HepG2 (cell line): ENCODE data around the gene CDIP1. TPM values are rescaled to one million over a fixed set of nuclear protein-coding genes. Genes with fewer than 3 reads are reported as not detected.

Experiments
- CEBPG ChIP-seq: IDR thresholded peaks from 2 replicates; pipeline ENCODE4 v1.6.1; 2016
- CREBL2 ChIP-seq: sonication (generic); formaldehyde crosslinking; IDR thresholded peaks from 2 replicates; pipeline ENCODE4 v1.8.1; 2023; ENCODE audit warnings: missing genetic modification reagents, mild to moderate bottlenecking, borderline replicate concordance
- DNMT3B ChIP-seq: conservative IDR thresholded peaks from 2 replicates; pipeline ENCODE4 v1.6.1; 2016; ENCODE audit warnings: missing biosample characterization, control low read depth
- EHMT2 ChIP-seq: fragments of 200-600 bp; sonication (generic); IDR thresholded peaks from 2 replicates; pipeline ENCODE4 v1.7.0; 2017; ENCODE audit warnings: antibody characterized with exemption, low read depth, low read length, borderline replicate concordance
- FIP1L1 ChIP-seq: fragments of 200-400 bp; formaldehyde crosslinking; IDR thresholded peaks from 2 replicates; pipeline ENCODE4 v1.6.1; 2018; ENCODE audit warnings: low read depth, mild to moderate bottlenecking, low read length, moderate library complexity, borderline replicate concordance; ENCODE audit not compliant: insufficient read depth
- HDAC6 ChIP-seq: fragments of 200-600 bp; sonication (generic); IDR thresholded peaks from 2 replicates; pipeline ENCODE4 v1.7.0; 2017; ENCODE audit warnings: mild to moderate bottlenecking, antibody characterized with exemption, low read length, low read depth
- HMGA1 ChIP-seq: sonication (generic); formaldehyde crosslinking; conservative IDR thresholded peaks from 2 replicates; pipeline ENCODE4 v1.4.0; 2020; ENCODE audit warnings: missing genetic modification reagents
- KLF12 ChIP-seq: sonication (generic); formaldehyde crosslinking; IDR thresholded peaks from 2 replicates; pipeline ENCODE4 v1.4.0; 2020; ENCODE audit warnings: missing genetic modification reagents, borderline replicate concordance
- KMT2A ChIP-seq: sonication (generic); formaldehyde crosslinking; IDR thresholded peaks from 2 replicates; pipeline ENCODE4 v1.4.0; 2020; ENCODE audit warnings: missing genetic modification reagents
- MED1 ChIP-seq: sonication (generic); formaldehyde crosslinking; IDR thresholded peaks from 2 replicates; pipeline ENCODE4 v1.4.0; 2020; ENCODE audit warnings: missing genetic modification reagents
- TCF7L2 ChIP-seq: IDR thresholded peaks from 2 replicates; pipeline ENCODE4 v1.6.1; 2011; ENCODE audit warnings: mild to moderate bottlenecking, low read depth, low read length, moderate library complexity
- TP53 ChIP-seq: sonication (generic); formaldehyde crosslinking; conservative IDR thresholded peaks from 2 replicates; pipeline ENCODE4 v1.4.0; 2020; ENCODE audit warnings: missing genetic modification reagents
- TRAFD1 ChIP-seq: sonication (generic); formaldehyde crosslinking; IDR thresholded peaks from 2 replicates; pipeline ENCODE4 v1.5.1; 2020; ENCODE audit warnings: missing genetic modification reagents, mild to moderate bottlenecking, borderline replicate concordance
- YEATS4 ChIP-seq: sonication (generic); formaldehyde crosslinking; IDR thresholded peaks from 2 replicates; pipeline ENCODE4 v1.4.0; 2020; ENCODE audit warnings: missing genetic modification reagents, borderline replicate concordance
- ZHX2 ChIP-seq, 2 experiments: sonication (generic) in 1 of 2; formaldehyde crosslinking in 1 of 2; IDR thresholded peaks; 2 replicates each; pipeline versions ENCODE4 v1.6.1 to v1.9.0; 2014 to 2022; ENCODE audit warnings: antibody characterized with exemption in 1 of 2, borderline replicate concordance in 1 of 2, inconsistent platforms in 1 of 2, low read depth in 1 of 2, missing genetic modification reagents in 1 of 2
- ZNF354B ChIP-seq: sonication (generic); formaldehyde crosslinking; IDR thresholded peaks from 2 replicates; pipeline ENCODE4 v1.8.0; 2022; ENCODE audit warnings: mild to moderate bottlenecking, missing genetic modification reagents
- ZNF382 ChIP-seq: sonication (generic); formaldehyde crosslinking; IDR thresholded peaks from 2 replicates; pipeline ENCODE4 v1.5.0; 2020; ENCODE audit warnings: missing genetic modification reagents, mild to moderate bottlenecking, borderline replicate concordance
- polyA plus RNA-seq, 8 experiments: library from polyadenylated mRNA; depleted of rRNA in 3 of 8; stranded (reverse) in 7 of 8; unstranded in 1 of 8; fragments of >200 nt; fragmentation: Illumina TruSeq in 4 of 8; extraction: Trizol in 4 of 8; gene quantifications; 2 replicates each; pipeline versions ENCODE4 v1.2.1 to v1.2.3, GENCODE V29; 2011 to 2016; ENCODE audit warnings: low read depth in 4 of 8, missing spikeins in 1 of 8, mixed read lengths in 1 of 8; ENCODE audit not compliant: insufficient read depth in 1 of 8
- total RNA-seq, 5 experiments: library from RNA; depleted of rRNA; stranded (reverse); fragments of >200 nt; fragmentation: Illumina TruSeq; extraction: Trizol; gene quantifications; 2 replicates each; pipeline ENCODE4 v1.2.3, GENCODE V29; 2016; ENCODE audit warnings: low read depth in 1 of 5
- TF ChIP-seq, protein P1 (sequence below): sonication (generic); formaldehyde crosslinking; IDR thresholded peaks from 2 replicates; pipeline ENCODE4 v1.4.0; 2020; ENCODE audit warnings: missing genetic modification reagents

CDIP1 gene
- total and polyA plus RNA-seq, 2 of the 13 experiments (the other 11 are each of a cell fraction or from before 2014, with no cell fraction given), result 31.2 to 56.7 TPM

GRCh38 chr16:4538350-4539235, at the start of gene CDIP1 (continued):
- TF ChIP-seq TP53 (CRISPR knock-in tag) (no peak; the same call in 1 of the 2 replicates), FIP1L1 (no peak), CEBPG (CRISPR knock-in tag) (peak; percentile 68), KLF12 (CRISPR knock-in tag) (0 out of 2 replicates have a peak, but pooled peaks have one; percentile 85), EHMT2 (no peak), MED1 (CRISPR knock-in tag) (peak; percentile 91), TRAFD1 (no peak), CREBL2 (CRISPR knock-in tag) (peak; percentile 99; the same call in 1 of the 2 replicates), YEATS4 (peak; percentile 95), KMT2A (peak; percentile 74), HMGA1 (CRISPR knock-in tag) (no peak), TCF7L2 (no peak), HDAC6 (no peak), DNMT3B (CRISPR knock-in tag) (peak; percentile 100), ZNF382 (CRISPR knock-in tag) (no peak; the same call in 1 of the 2 replicates), ZHX2 (IDR thresholded peaks at IDR 0.05; ENCODE audit: low read depth) (peak; percentile 90), ZHX2 (CRISPR knock-in tag; IDR thresholded peaks at IDR 0.05; ENCODE audit: borderline replicate concordance) (peak; percentile 88; the same call in 1 of the 2 replicates), ZNF354B (CRISPR knock-in tag) (peak; percentile 99)
- TF ChIP-seq, protein P1, sequence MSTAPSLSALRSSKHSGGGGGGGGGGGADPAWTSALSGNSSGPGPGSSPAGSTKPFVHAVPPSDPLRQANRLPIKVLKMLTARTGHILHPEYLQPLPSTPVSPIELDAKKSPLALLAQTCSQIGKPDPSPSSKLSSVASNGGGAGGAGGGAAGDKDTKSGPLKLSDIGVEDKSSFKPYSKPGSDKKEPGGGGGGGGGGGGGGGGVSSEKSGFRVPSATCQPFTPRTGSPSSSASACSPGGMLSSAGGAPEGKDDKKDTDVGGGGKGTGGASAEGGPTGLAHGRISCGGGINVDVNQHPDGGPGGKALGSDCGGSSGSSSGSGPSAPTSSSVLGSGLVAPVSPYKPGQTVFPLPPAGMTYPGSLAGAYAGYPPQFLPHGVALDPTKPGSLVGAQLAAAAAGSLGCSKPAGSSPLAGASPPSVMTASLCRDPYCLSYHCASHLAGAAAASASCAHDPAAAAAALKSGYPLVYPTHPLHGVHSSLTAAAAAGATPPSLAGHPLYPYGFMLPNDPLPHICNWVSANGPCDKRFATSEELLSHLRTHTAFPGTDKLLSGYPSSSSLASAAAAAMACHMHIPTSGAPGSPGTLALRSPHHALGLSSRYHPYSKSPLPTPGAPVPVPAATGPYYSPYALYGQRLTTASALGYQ (CRISPR knock-in tag), result peak; percentile 85; the same call in 1 of the 2 replicates
